Spleen (tissue), 11 donors: ENCODE data around the gene WDR74. TPM values are rescaled to one million over a fixed set of nuclear protein-coding genes. Genes with fewer than 3 reads are reported as not detected.
A peak's percentile ranks its signal among the peaks of the same experiment; 100 is the strongest.

ENCODE experiments used
- DNase-seq: peaks from one replicate; pipeline ENCODE4 v3.0.0-alpha.2; 2020
- H3K27ac ChIP-seq, 8 donors: fragments of 200-600 bp; sonication (generic) in 7 of 8; 1 replicate in 4 of 8; 2 replicates in 4 of 8; pipeline versions ENCODE4 v1.5.0 to v1.8.0; 2016 to 2021; ENCODE audit warnings: inconsistent platforms in 4 of 8, mild to moderate bottlenecking in 4 of 8, moderate library complexity in 1 of 8
- H3K27me3 ChIP-seq, 7 donors: fragments of 200-600 bp; sonication (generic) in 6 of 7; replicated peaks in 1 of 7; 1 replicate in 4 of 7; 2 replicates in 3 of 7; pipeline versions ENCODE4 v1.5.0 to v1.8.0; 2016 to 2021; ENCODE audit warnings: inconsistent platforms in 3 of 7, mild to moderate bottlenecking in 1 of 7
- H3K36me3 ChIP-seq, 6 donors: fragments of 200-600 bp; sonication (generic) in 5 of 6; 1 replicate in 4 of 6; 2 replicates in 2 of 6; pipeline versions ENCODE4 v1.5.0 to v1.8.0; 2016 to 2021; ENCODE audit warnings: inconsistent platforms in 2 of 6
- H3K4me1 ChIP-seq, 6 donors: fragments of 200-600 bp; sonication (generic) in 5 of 6; 1 replicate in 3 of 6; 2 replicates in 3 of 6; pipeline versions ENCODE4 v1.5.0 to v1.8.0; 2016 to 2021; ENCODE audit warnings: inconsistent platforms in 3 of 6
- H3K4me3 ChIP-seq, 8 donors: fragments of 200-600 bp; sonication (generic) in 7 of 8; 1 replicate in 4 of 8; 2 replicates in 4 of 8; pipeline versions ENCODE4 v1.5.0 to v1.8.0; 2016 to 2021; ENCODE audit warnings: inconsistent platforms in 4 of 8, mild to moderate bottlenecking in 4 of 8, moderate library complexity in 2 of 8
- H3K9me3 ChIP-seq, 8 donors: fragments of 200-600 bp; sonication (generic) in 7 of 8; 1 replicate in 4 of 8; 2 replicates in 4 of 8; pipeline versions ENCODE4 v1.5.0 to v1.8.0; 2016 to 2021; ENCODE audit warnings: inconsistent platforms in 4 of 8
- POLR2A ChIP-seq, 3 donors: fragments of 450-650 bp; IDR thresholded peaks; one replicate each; pipeline ENCODE4 v1.5.1; 2017; ENCODE audit warnings: antibody characterized with exemption in 3 of 3, mild to moderate bottlenecking in 1 of 3
- POLR2AphosphoS5 ChIP-seq, 3 donors: sonication (generic); formaldehyde crosslinking; IDR thresholded peaks; one replicate each; pipeline ENCODE4 v1.5.1; 2017; ENCODE audit warnings: antibody characterized with exemption in 3 of 3
- WGBS, 5 donors: extraction: QIAGEN DNeasy Blood & Tissue Kit in 3 of 5; methylation state at CpG; one replicate each; pipeline versions ENCODE4 v1.1.5 to v1.1.7; 2013 to 2018; 5-methylcytosine and 5-hydroxymethylcytosine counted together
- intact Hi-C: fragments of 100-400 bp; cut with DNase I; formaldehyde crosslinking; loops from one replicate; pipeline ENCODE4 v1.15.0; 2023; ENCODE audit warnings: low total_unique reads
- polyA plus RNA-seq, 3 donors: library from polyadenylated mRNA; stranded (reverse); fragments of 200-250 nt; gene quantifications; one replicate each; pipeline ENCODE4 v1.2.1, GENCODE V29; 2013
- total RNA-seq, 7 donors: library from RNA; depleted of rRNA in 3 of 7; stranded (reverse); fragments of >200 nt in 3 of 7; fragmentation: NEBNext Ultra II Directional in 4 of 7; extraction: Animal tissue kit (Norgen Biotek cat#: 25700) in 4 of 7; gene quantifications; one replicate each; pipeline versions ENCODE4 v1.1.0 to v1.2.1, GENCODE V29; 2016 to 2021
- TF ChIP-seq, protein P1 (sequence below), 11 experiments: fragments of 200-600 bp in 7 of 11; fragments of 450-650 bp in 4 of 11; sonication (generic) in 4 of 11; IDR thresholded peaks in 8 of 11; conservative IDR thresholded peaks in 3 of 11; 1 replicate in 7 of 11; 2 replicates in 4 of 11; pipeline versions ENCODE4 v1.4.0 to v1.8.0; 2016 to 2021; ENCODE audit warnings: antibody characterized with exemption in 11 of 11, inconsistent platforms in 4 of 11, mild to moderate bottlenecking in 1 of 11
- donor health status: healthy with polysubstance abuse.
- donor health status: DM: no; HTN: no; CAD: no; lungs with moderate emphysema.
- donor health status: DM: no; HTN: no; CAD: no.
- donor health status: Bipolar disorder and iron deficiency.
- donor health status: healthy.
- donor health status: DM: no; HTN: no; CAD: no.
- donor health status: DM: yes; HTN: yes; CAD: no.

The WDR74 gene
- total and polyA plus RNA-seq, 10 donors, result 29.0 to 66.2 (median 50.1) TPM

DNA sequence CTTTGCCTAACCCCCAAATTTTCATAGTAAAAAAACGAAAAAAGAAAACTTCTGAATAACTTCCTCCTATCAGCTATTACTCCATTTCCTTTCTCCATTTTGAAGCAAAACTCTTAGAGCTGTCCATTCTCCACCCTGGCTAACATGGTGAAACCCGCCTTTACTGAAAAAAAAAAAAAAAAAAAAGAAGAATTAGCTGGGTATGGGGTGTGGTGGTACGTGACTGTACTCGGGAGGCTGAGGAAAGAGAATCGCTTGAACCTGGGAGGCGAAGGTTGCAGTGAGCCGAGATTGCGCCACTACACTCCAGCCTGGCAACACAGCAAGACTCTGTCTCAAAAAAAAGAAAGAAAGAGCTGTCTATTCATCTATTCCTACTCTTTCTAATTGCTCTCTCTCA lies 22.8 kb downstream of the WDR74 start:
- H3K9me3 ChIP-seq, result no peaks in the 10 kb centered on the region
- peaks cover 0 to 20% (median 0%) of the 10 kb centered on the region in 6 donors for H3K4me1 ChIP-seq
- H3K4me3 ChIP-seq, result no peak overlapping the region
- peaks cover 0 to 94% (median 40%) of the 10 kb centered on the region in 6 donors for H3K36me3 ChIP-seq
- H3K27ac ChIP-seq, result peak overlapping the region in 7 of 8 donors; percentile 52 to 86 (median 78)
- TF ChIP-seq POLR2A (IDR thresholded peaks at IDR 0.05), result no peak
- TF ChIP-seq POLR2AphosphoS5 (IDR thresholded peaks at IDR 0.05), result no peak
- TF ChIP-seq, protein P1, sequence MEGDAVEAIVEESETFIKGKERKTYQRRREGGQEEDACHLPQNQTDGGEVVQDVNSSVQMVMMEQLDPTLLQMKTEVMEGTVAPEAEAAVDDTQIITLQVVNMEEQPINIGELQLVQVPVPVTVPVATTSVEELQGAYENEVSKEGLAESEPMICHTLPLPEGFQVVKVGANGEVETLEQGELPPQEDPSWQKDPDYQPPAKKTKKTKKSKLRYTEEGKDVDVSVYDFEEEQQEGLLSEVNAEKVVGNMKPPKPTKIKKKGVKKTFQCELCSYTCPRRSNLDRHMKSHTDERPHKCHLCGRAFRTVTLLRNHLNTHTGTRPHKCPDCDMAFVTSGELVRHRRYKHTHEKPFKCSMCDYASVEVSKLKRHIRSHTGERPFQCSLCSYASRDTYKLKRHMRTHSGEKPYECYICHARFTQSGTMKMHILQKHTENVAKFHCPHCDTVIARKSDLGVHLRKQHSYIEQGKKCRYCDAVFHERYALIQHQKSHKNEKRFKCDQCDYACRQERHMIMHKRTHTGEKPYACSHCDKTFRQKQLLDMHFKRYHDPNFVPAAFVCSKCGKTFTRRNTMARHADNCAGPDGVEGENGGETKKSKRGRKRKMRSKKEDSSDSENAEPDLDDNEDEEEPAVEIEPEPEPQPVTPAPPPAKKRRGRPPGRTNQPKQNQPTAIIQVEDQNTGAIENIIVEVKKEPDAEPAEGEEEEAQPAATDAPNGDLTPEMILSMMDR (IDR thresholded peaks at IDR 0.05 in 8 of 11, conservative IDR thresholded peaks at IDR 0.05 in 3 of 11), result no peak
- no peaks in the 10 kb centered on the region for H3K27me3 ChIP-seq
- WGBS, 5 donors, result 45 to 84% (median 73%) methylated on average over 7 to 8 of the region's 8 CpGs
- no peak for DNase-seq
- intact Hi-C loops, result no loop called here

DNA sequence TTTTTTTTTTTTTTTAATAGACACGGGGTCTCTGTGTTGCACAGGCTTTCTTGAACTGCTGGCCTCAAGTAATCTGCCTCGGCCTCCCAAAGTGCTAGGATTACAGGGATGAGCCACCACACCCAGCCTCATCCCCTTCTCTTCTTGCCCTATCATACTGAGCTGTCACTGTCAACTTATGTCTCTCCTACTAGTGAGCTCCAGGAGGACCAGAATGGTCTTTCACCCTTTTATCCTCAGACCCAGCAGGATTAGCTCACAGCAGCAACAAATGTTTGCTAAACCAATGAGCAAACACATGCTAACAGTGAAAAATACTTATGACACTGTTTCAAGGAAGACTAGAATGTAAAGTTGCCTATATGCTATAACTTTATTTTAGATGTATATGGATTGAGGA lies 27.7 kb downstream of the WDR74 start:
- 77 to 92% (median 84%) methylated on average over 2 of the region's 2 CpGs for WGBS, 5 donors
- intact Hi-C loops, result no loop called here

DNA sequence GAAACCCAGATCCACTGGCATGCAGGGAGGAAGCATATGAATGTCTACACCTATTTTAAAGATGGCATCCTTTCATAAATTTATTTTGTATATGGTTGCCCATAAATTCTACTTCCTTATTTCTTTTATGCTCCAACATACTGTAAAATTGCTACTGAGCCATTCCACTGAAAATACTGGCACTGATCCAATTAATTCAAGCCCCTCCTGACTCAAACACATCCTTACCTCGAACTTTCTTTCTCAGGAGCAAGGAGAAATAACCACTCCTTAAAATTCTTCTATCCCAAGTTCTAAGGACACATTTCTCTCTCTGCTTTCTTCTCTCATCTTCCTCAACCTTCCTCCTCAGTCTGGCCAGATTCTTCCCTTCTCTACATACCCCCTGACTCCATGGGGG lies 28.6 kb downstream of the WDR74 start:
- Histone ChIP-seq H3K27ac (no peak overlapping the region), H3K9me3 (no peaks in the 10 kb centered on the region), H3K27me3 (no peaks in the 10 kb centered on the region), H3K36me3 (peaks cover 0 to 52% (median under 1%) of the 10 kb centered on the region in 6 donors), H3K4me3 (no peak overlapping the region), H3K4me1 (peaks cover 4 to 25% (median 13%) of the 10 kb centered on the region in 6 donors)
- intact Hi-C loops, result no loop called here
- TF ChIP-seq, protein P1 (IDR thresholded peaks at IDR 0.05 in 8 of 11, conservative IDR thresholded peaks at IDR 0.05 in 3 of 11), result no peak
- TF ChIP-seq POLR2A (IDR thresholded peaks at IDR 0.05) (no peak), POLR2AphosphoS5 (IDR thresholded peaks at IDR 0.05) (no peak)
- 34 to 50% (median 37%) methylated on average over 1 of the region's 1 CpG for WGBS, 5 donors
- no peak for DNase-seq

More for the DNA sequence above, 27.7 kb downstream of the WDR74 start:
- no peak for DNase-seq
- Histone ChIP-seq H3K4me3 (no peak overlapping the region), H3K27ac (no peak overlapping the region), H3K27me3 (no peaks in the 10 kb centered on the region), H3K9me3 (no peaks in the 10 kb centered on the region), H3K36me3 (peaks cover 0 to 60% (median 5%) of the 10 kb centered on the region in 6 donors), H3K4me1 (peaks cover 0 to 23% (median 4%) of the 10 kb centered on the region in 6 donors)
- TF ChIP-seq POLR2AphosphoS5 (IDR thresholded peaks at IDR 0.05) (no peak), POLR2A (IDR thresholded peaks at IDR 0.05) (no peak)
- TF ChIP-seq, protein P1 (IDR thresholded peaks at IDR 0.05 in 8 of 11, conservative IDR thresholded peaks at IDR 0.05 in 3 of 11), result no peak

DNA sequence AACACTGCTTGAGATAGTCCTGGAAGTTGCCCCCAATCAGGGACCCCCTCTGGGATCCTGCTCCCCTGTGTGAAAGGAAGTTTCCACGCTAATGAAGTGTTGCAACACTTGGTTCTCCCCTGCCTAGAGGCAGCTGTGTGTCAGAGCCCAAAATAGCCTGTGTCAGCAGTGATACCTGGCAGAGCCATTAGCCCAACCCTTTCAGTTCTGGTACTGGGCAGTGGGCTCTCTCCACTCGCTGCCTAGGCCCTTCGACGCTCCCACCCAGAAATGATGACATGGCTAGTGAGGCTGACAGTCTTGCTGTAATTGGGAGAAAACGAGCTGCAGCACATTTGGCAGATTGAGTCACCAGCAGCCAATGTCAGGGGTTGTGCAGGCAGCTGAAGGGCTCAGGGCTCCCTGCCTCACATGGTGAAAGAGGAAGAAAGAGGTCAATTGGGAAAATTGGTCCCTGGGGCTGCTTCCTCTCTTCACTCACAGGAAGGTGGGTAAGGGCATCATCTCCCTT lies 32.7 kb downstream of the WDR74 start:
- DNase-seq, result no peak
- peaks cover 13 to 58% (median 41%) of the 10 kb centered on the region in 6 donors for H3K4me1 ChIP-seq
- TF ChIP-seq POLR2AphosphoS5 (IDR thresholded peaks at IDR 0.05) (peak in 2 of 3 donors; percentile 45 to 50), POLR2A (IDR thresholded peaks at IDR 0.05) (no peak)
- TF ChIP-seq, protein P1 (IDR thresholded peaks at IDR 0.05 in 8 of 11, conservative IDR thresholded peaks at IDR 0.05 in 3 of 11), result no peak
- intact Hi-C loops, result no loop called here
- peak overlapping the region in 7 of 8 donors; percentile 95 to 99 (median 97) for H3K27ac ChIP-seq
- peak overlapping the region in 1 of 8 donors; percentile 86 for H3K4me3 ChIP-seq
- H3K36me3 ChIP-seq, result peaks cover 3 to 38% (median 19%) of the 10 kb centered on the region in 6 donors
- no peaks in the 10 kb centered on the region for H3K9me3 ChIP-seq
- WGBS, 5 donors, result 49 to 77% (median 60%) methylated on average over 5 of the region's 5 CpGs
- no peaks in the 10 kb centered on the region for H3K27me3 ChIP-seq
